ENCODE data around the gene FRG2. TPM values are rescaled to one million over a fixed set of nuclear protein-coding genes. Genes with fewer than 3 reads are reported as not detected.
"Not testable (repeated sequence)": the region's sequence is repeated elsewhere in the genome, so short reads cannot be mapped to it uniquely, and the experiment has no call there.

FRG2 gene
- total RNA-seq, 1 experiment from 2014 or later: not detected

DNA sequence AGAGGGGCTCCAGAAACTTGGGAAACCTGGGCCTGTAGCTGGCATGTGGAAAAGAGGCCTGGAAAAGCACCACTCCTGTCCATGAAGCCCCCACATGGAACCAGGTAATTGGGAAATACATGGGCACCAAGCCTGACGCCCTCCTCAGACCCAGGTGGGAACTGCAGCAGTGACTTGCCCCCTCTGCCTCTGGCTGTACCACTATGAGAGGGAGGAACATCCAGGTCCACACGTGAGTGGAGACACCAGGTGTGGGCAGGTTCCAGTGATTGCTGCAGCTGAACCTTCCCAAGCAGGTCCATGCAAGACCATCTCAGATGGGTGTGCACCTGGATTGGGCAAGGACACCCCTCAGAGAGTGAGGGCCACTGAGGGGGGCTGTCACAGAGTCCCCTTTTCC lies 46.8 kb downstream of the FRG2 start:
- H3K27me3 ChIP-seq (ENCODE audit: insufficient read depth, low read length); H3K79me2 ChIP-seq (ENCODE audit: insufficient read depth, low read length); H3K27ac ChIP-seq (ENCODE audit: low read depth, low read length); POLR2A ChIA-PET; H3K9me3 ChIP-seq (ENCODE audit: control insufficient read depth in 1 of 2, insufficient read depth in 1 of 2, low read depth in 1 of 2, low read length in 2 of 2); intact Hi-C loops (cut with micrococcal nuclease); H3K9ac ChIP-seq (ENCODE audit: low read length); DNase-seq (ENCODE audit: low read depth, low spot score); H4K20me1 ChIP-seq (ENCODE audit: insufficient read depth); H2AFZ ChIP-seq (ENCODE audit: low read depth, low read length, poor library complexity, severe bottlenecking); H3K4me1 ChIP-seq (ENCODE audit: control insufficient read depth in 1 of 2, insufficient read depth in 2 of 2, low read length in 2 of 2); H3K4me2 ChIP-seq (ENCODE audit: low read length); H3K4me3 ChIP-seq (replicated peaks in 1 of 2; ENCODE audit: low read depth in 1 of 2, low read length in 2 of 2); BruUV-seq (replicated peaks); H3K9me2 ChIP-seq (ENCODE audit: insufficient read depth); RAD21 ChIA-PET (ENCODE audit: low non-redundant PET in 1 of 2, low total read pairs in 2 of 2, uncharacterized antibody in 2 of 2, unreplicated experiment in 2 of 2); H3K36me3 ChIP-seq (ENCODE audit: control insufficient read depth in 1 of 2, insufficient read depth in 2 of 2, low read length in 2 of 2); CTCF ChIA-PET: not testable (repeated sequence)
- TF ChIP-seq, protein P1, sequence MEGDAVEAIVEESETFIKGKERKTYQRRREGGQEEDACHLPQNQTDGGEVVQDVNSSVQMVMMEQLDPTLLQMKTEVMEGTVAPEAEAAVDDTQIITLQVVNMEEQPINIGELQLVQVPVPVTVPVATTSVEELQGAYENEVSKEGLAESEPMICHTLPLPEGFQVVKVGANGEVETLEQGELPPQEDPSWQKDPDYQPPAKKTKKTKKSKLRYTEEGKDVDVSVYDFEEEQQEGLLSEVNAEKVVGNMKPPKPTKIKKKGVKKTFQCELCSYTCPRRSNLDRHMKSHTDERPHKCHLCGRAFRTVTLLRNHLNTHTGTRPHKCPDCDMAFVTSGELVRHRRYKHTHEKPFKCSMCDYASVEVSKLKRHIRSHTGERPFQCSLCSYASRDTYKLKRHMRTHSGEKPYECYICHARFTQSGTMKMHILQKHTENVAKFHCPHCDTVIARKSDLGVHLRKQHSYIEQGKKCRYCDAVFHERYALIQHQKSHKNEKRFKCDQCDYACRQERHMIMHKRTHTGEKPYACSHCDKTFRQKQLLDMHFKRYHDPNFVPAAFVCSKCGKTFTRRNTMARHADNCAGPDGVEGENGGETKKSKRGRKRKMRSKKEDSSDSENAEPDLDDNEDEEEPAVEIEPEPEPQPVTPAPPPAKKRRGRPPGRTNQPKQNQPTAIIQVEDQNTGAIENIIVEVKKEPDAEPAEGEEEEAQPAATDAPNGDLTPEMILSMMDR (IDR thresholded peaks at IDR 0.05 in 2 of 3, conservative IDR thresholded peaks at IDR 0.05 in 1 of 3; ENCODE audit: borderline replicate concordance in 1 of 3, insufficient read depth in 1 of 3, low read depth in 2 of 3, low read length in 2 of 3): peak in 2 of 3 experiments; percentile 28 to 41; a peak in 3 of 6 replicates
- ATAC-seq: peak; percentile 68

DNA sequence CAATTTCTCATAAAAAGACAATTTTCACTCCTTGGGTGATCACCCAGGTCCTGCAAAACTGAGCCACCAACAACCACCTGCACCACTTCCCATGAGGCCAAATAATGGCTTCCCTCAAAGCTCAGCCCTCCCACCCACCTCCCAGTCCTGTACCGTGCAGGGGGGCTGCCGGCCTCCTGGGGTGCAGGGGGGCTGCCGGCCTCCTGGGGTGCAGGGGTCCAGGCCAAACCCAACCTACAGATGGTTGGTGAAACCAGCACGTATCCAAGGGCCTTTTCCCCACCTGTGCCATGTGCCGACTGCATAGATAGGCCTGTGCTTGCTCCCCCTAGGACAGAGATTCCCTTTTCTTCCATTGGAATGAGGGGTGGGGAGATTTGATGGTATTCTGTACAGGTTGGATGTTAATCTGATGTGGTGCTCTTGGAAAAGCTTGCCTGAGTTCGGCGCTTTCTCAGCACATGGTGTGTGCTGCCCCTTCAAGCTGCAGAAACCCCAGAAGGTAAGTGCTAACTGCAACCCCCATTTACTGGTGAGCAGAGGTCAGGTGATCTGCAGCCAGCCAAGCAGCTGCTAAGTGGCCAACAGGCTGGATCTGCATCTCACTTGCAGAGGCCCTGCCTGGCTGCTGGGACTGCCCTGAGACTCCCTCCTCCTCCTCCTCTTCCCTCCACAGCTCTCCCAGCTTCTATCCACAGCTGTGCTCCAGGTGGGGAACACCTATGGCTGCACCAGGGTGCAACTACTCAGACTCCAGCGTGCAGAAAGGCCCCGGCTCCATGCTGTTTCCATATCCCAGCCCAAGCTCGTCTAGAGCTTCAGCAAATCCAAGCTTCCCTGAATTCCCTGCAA lies 47.6 kb downstream of the FRG2 start:
- Histone ChIP-seq H3K36me3 (ENCODE audit: control insufficient read depth in 1 of 2, insufficient read depth in 2 of 2, low read length in 2 of 2) (no peaks in the 10 kb centered on the region), H3K4me3 (replicated peaks in 1 of 2; ENCODE audit: low read depth in 1 of 2, low read length in 2 of 2) (no peak overlapping the region), H2AFZ (ENCODE audit: low read depth, low read length, poor library complexity, severe bottlenecking) (no peak overlapping the region), H3K9me2 (ENCODE audit: insufficient read depth) (no peaks in the 10 kb centered on the region), H4K20me1 (ENCODE audit: insufficient read depth) (no peaks in the 10 kb centered on the region), H3K4me2 (ENCODE audit: low read length) (no peak overlapping the region), H3K27me3 (ENCODE audit: insufficient read depth, low read length) (no peaks in the 10 kb centered on the region), H3K27ac (ENCODE audit: low read depth, low read length) (no peak overlapping the region), H3K4me1 (ENCODE audit: control insufficient read depth in 1 of 2, insufficient read depth in 2 of 2, low read length in 2 of 2) (no peaks in the 10 kb centered on the region), H3K9ac (ENCODE audit: low read length) (no peak overlapping the region), H3K9me3 (ENCODE audit: control insufficient read depth in 1 of 2, insufficient read depth in 1 of 2, low read depth in 1 of 2, low read length in 2 of 2) (no peaks in the 10 kb centered on the region), H3K79me2 (ENCODE audit: insufficient read depth, low read length) (no peaks in the 10 kb centered on the region)
- ChIA-PET CTCF (no interaction called here), POLR2A (no interaction called here), RAD21 (ENCODE audit: low non-redundant PET in 1 of 2, low total read pairs in 2 of 2, uncharacterized antibody in 2 of 2, unreplicated experiment in 2 of 2) (no interaction called here)
- BruUV-seq (replicated peaks): no TSS peak
- DNase-seq (ENCODE audit: low read depth, low spot score) (no peak), ATAC-seq (no peak)
- intact Hi-C loops (cut with micrococcal nuclease): no loop called here
- TF ChIP-seq JUND (IDR thresholded peaks at IDR 0.05): no peak

Other genes starting within 250 kb of the FRG2 start
- 44.5 TPM for gene FRG1, start 86.4 kb downstream of the FRG2 start, total RNA-seq (2021; ENCODE audit: unreplicated experiment)
- gene DBET, start 37.2 kb upstream of the FRG2 start, total RNA-seq (2021; ENCODE audit: unreplicated experiment): not detected
- not detected for gene DUX4, start 146.5 kb upstream of the FRG2 start, total RNA-seq (2021; ENCODE audit: unreplicated experiment)